Endothelial cell of hepatic sinusoid (primary cell): ENCODE measurements around the gene CAMTA1.
"Not testable (repeated sequence)": the region's sequence is repeated elsewhere in the genome, so short reads cannot be mapped to it uniquely, and the experiment has no call there.

ENCODE experiments used
- in situ Hi-C: cut with HindIII; loops from 2 replicates; pipeline ENCODE4 v1.10.0; 2017; ENCODE audit warnings: low sequenced_read_pairs

The CAMTA1 gene

GRCh38 chr1:7407544-7407895 is 622.3 kb downstream of the CAMTA1 start:
- in situ Hi-C loops = loop anchor here (5.0 kb wide), 1 partner anchor 100 kb away; no protein-coding TSS in a partner anchor

- in situ Hi-C loops = loop anchor here (5.0 kb wide), 1 partner anchor 101 kb away; no protein-coding TSS in a partner anchor
Measured at GRCh38 chr1:7407980-7408770, 622.9 kb downstream of the CAMTA1 start.

- in situ Hi-C loops = loop anchor here (5.0 kb wide), 1 partner anchor 101 kb away; no protein-coding TSS in a partner anchor
Measured at GRCh38 chr1:7408771-7409150, 623.5 kb downstream of the CAMTA1 start.

- in situ Hi-C loops = loop anchor here (5.0 kb wide), 1 partner anchor 102 kb away; no protein-coding TSS in a partner anchor
Measured at GRCh38 chr1:7409278-7409677, 624.0 kb downstream of the CAMTA1 start.

GRCh38 chr1:7410156-7410555 is 624.9 kb downstream of the CAMTA1 start:
- in situ Hi-C loops = no loop called here

- in situ Hi-C loops = not testable (repeated sequence)
Measured at GRCh38 chr1:7417618-7418017, 632.4 kb downstream of the CAMTA1 start.

GRCh38 chr1:7418442-7419080 is 633.3 kb downstream of the CAMTA1 start:
- in situ Hi-C loops = no loop called here

GRCh38 chr1:7420098-7420445 is 634.8 kb downstream of the CAMTA1 start:
- in situ Hi-C loops = no loop called here

GRCh38 chr1:7420470-7421100 is 635.3 kb downstream of the CAMTA1 start:
- in situ Hi-C loops = no loop called here

- in situ Hi-C loops = no loop called here
Measured at GRCh38 chr1:7421471-7422075, 636.3 kb downstream of the CAMTA1 start.

GRCh38 chr1:7422081-7422480 is 636.8 kb downstream of the CAMTA1 start:
- in situ Hi-C loops = no loop called here

- in situ Hi-C loops = no loop called here
Measured at GRCh38 chr1:7422561-7422960, 637.3 kb downstream of the CAMTA1 start.

- in situ Hi-C loops = no loop called here
Measured at GRCh38 chr1:7422966-7423365, 637.7 kb downstream of the CAMTA1 start.

GRCh38 chr1:7424352-7424890 is 639.2 kb downstream of the CAMTA1 start:
- in situ Hi-C loops = no loop called here

GRCh38 chr1:7425229-7425628 is 640.0 kb downstream of the CAMTA1 start:
- in situ Hi-C loops = no loop called here

- in situ Hi-C loops = no loop called here
Measured at GRCh38 chr1:7425771-7426170, 640.5 kb downstream of the CAMTA1 start.

GRCh38 chr1:7426780-7427604 is 641.7 kb downstream of the CAMTA1 start:
- in situ Hi-C loops = no loop called here

GRCh38 chr1:7427605-7428300 is 642.5 kb downstream of the CAMTA1 start:
- in situ Hi-C loops = no loop called here

GRCh38 chr1:7429290-7429689 is 644.0 kb downstream of the CAMTA1 start:
- in situ Hi-C loops = no loop called here
